ENCODE results near the gene KAZALD1.

DNA sequence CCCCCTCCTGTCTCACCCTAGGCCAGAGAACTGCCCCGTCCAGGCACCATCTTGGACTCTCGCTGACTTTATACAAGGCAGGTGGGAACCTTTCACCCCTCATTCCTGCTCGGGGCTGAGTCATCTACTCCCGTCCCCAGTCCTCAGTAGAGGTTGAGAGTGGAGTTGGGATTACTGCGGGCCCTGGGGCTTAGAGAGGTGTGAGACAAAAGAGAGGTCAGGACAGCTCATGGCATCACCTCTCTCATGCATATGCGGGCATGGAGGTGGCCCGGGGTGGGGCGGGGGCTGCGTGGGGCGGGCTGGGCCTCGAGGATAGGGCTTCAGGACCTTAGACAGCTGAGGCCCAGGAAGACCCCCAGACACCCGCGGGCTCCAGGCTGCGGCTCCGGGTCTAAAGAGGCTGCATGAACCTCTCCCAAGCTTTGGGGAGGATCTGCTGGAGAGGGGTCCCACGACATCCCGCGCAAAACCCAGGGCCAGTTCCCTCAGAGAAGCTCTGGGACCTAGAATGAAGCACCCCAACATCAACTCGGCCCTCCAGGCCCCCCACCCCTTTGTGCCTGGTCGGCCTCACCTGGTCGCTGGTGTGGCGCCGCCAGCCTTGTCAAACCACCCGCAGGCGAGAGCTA is 31.2 kb upstream of the KAZALD1 start:
- TF ChIP-seq EGR1 (IDR thresholded peaks at IDR 0.05) (no peak), MAX (IDR thresholded peaks at IDR 0.05) (no peak), EP300 (IDR thresholded peaks at IDR 0.05; ENCODE audit: borderline replicate concordance) (no peak), TAF1 (IDR thresholded peaks at IDR 0.05; ENCODE audit: low read depth) (no peak)

Data from Ishikawa (cell line).